WTC11 (cell line): Measurements from ENCODE around the gene EXOSC5. TPM values are rescaled to one million over a fixed set of nuclear protein-coding genes. Genes with fewer than 3 reads are reported as not detected.

Experiments
- ATAC-seq: fragments of 200-7000 bp; cut with Tn5 transposase; 2 replicates; pipeline ENCODE4 v1.10.0; 2021; ENCODE audit warnings: mild to moderate bottlenecking, moderate library complexity
- CTCF ChIA-PET: fragments of 300-600 bp; sonication (Branson Sonifier 250); formaldehyde crosslinking; loops from one replicate; lab custom pipeline; 2021; ENCODE audit warnings: antibody characterized with exemption; lab: Charles Lee
- POLR2A ChIA-PET: fragments of 350-600 bp; sonication (Branson Sonifier 250); formaldehyde crosslinking; loops from one replicate; lab custom pipeline; 2021; ENCODE audit warnings: antibody characterized with exemption; lab: Charles Lee
- DNase-seq: peaks from one replicate; pipeline ENCODE4 v3.0.0; 2021; ENCODE audit warnings: low spot score
- H3K27ac Mint-ChIP-seq: 2 replicates; pipeline ENCODE4 v1.8.0; 2021; ENCODE audit warnings: mixed read lengths
- H3K27me3 Mint-ChIP-seq: 2 replicates; pipeline ENCODE4 v1.8.0; 2021; ENCODE audit warnings: low read depth, mild to moderate bottlenecking, moderate library complexity, mixed read lengths
- H3K36me3 Mint-ChIP-seq: 2 replicates; pipeline ENCODE4 v1.8.0; 2021; ENCODE audit warnings: mixed read lengths
- H3K4me1 Mint-ChIP-seq: 2 replicates; pipeline ENCODE4 v1.8.0; 2022; ENCODE audit warnings: mixed read lengths
- H3K4me3 Mint-ChIP-seq: 2 replicates; pipeline ENCODE4 v1.8.0; 2021; ENCODE audit warnings: mild to moderate bottlenecking, moderate library complexity, mixed read lengths
- H3K9me3 Mint-ChIP-seq: 2 replicates; pipeline ENCODE4 v1.8.0; 2021; ENCODE audit warnings: mixed read lengths
- AFF4 ChIP-seq: sonication (generic); formaldehyde crosslinking; IDR thresholded peaks from 2 replicates; pipeline ENCODE4 v1.8.1; 2023; ENCODE audit warnings: mild to moderate bottlenecking, missing genetic modification reagents, borderline replicate concordance
- ATF2 ChIP-seq: sonication (generic); formaldehyde crosslinking; IDR thresholded peaks from 2 replicates; pipeline ENCODE4 v1.8.1; 2022; ENCODE audit warnings: low read depth, missing genetic modification reagents, borderline replicate concordance
- CREB1 ChIP-seq: sonication (generic); formaldehyde crosslinking; IDR thresholded peaks from 2 replicates; pipeline ENCODE4 v1.8.0; 2023; ENCODE audit warnings: mild to moderate bottlenecking, missing genetic modification reagents
- E2F1 ChIP-seq: sonication (generic); formaldehyde crosslinking; IDR thresholded peaks from 2 replicates; pipeline ENCODE4 v1.8.0; 2022; ENCODE audit warnings: mild to moderate bottlenecking, missing genetic modification reagents
- E2F5 ChIP-seq: sonication (generic); formaldehyde crosslinking; IDR thresholded peaks from 2 replicates; pipeline ENCODE4 v1.8.1; 2022; ENCODE audit warnings: mild to moderate bottlenecking, moderate library complexity, missing genetic modification reagents
- EMX1 ChIP-seq: fragments of 250-450 bp; sonication (Bioruptor Pico); IDR thresholded peaks from 2 replicates; pipeline ENCODE4 v1.8.0; 2021; ENCODE audit warnings: mild to moderate bottlenecking
- ESRRA ChIP-seq: sonication (generic); formaldehyde crosslinking; IDR thresholded peaks from 2 replicates; pipeline ENCODE4 v1.8.1; 2022; ENCODE audit warnings: mild to moderate bottlenecking, missing genetic modification reagents, borderline replicate concordance
- ETV6 ChIP-seq: sonication (generic); formaldehyde crosslinking; IDR thresholded peaks from 2 replicates; pipeline ENCODE4 v1.8.1; 2022; ENCODE audit warnings: mild to moderate bottlenecking, missing genetic modification reagents
- HMGA2 ChIP-seq: fragments of 250-450 bp; sonication (Bioruptor Pico); IDR thresholded peaks from 2 replicates; pipeline ENCODE4 v1.4.0; 2021; ENCODE audit warnings: mild to moderate bottlenecking, moderate library complexity
- MAX ChIP-seq: sonication (generic); formaldehyde crosslinking; IDR thresholded peaks from 2 replicates; pipeline ENCODE4 v1.8.0; 2022; ENCODE audit warnings: mild to moderate bottlenecking, missing genetic modification reagents
- NFE2L1 ChIP-seq: sonication (generic); formaldehyde crosslinking; IDR thresholded peaks from 2 replicates; pipeline ENCODE4 v1.8.1; 2023; ENCODE audit warnings: missing genetic modification reagents
- NR1H2 ChIP-seq: sonication (generic); formaldehyde crosslinking; IDR thresholded peaks from 2 replicates; pipeline ENCODE4 v1.9.0; 2021; ENCODE audit warnings: mild to moderate bottlenecking, moderate library complexity, missing genetic modification reagents
- NR2C2 ChIP-seq: sonication (generic); formaldehyde crosslinking; IDR thresholded peaks from 2 replicates; pipeline ENCODE4 v1.8.0; 2022; ENCODE audit warnings: mild to moderate bottlenecking, missing genetic modification reagents
- PRRX2 ChIP-seq: fragments of 250-450 bp; sonication (Bioruptor Pico); IDR thresholded peaks from 2 replicates; pipeline ENCODE4 v1.8.0; 2021; ENCODE audit warnings: mild to moderate bottlenecking
- SOX15 ChIP-seq: fragments of 250-450 bp; sonication (Bioruptor Pico); IDR thresholded peaks from 2 replicates; pipeline ENCODE4 v1.9.0; 2021; ENCODE audit warnings: mild to moderate bottlenecking
- SP1 ChIP-seq: sonication (generic); formaldehyde crosslinking; conservative IDR thresholded peaks from 2 replicates; pipeline ENCODE4 v1.8.1; 2022; ENCODE audit warnings: missing genetic modification reagents
- ZBTB21 ChIP-seq: sonication (generic); formaldehyde crosslinking; IDR thresholded peaks from 2 replicates; pipeline ENCODE4 v1.8.1; 2023; ENCODE audit warnings: mild to moderate bottlenecking, missing genetic modification reagents, borderline replicate concordance
- ZNF232 ChIP-seq: sonication (generic); formaldehyde crosslinking; IDR thresholded peaks from 2 replicates; pipeline ENCODE4 v1.8.0; 2022; ENCODE audit warnings: mild to moderate bottlenecking, missing genetic modification reagents
- ZNF263 ChIP-seq: sonication (generic); formaldehyde crosslinking; IDR thresholded peaks from 2 replicates; pipeline ENCODE4 v1.8.1; 2022; ENCODE audit warnings: low read depth, mild to moderate bottlenecking, moderate library complexity, missing genetic modification reagents
- ZNF396 ChIP-seq: fragments of 250-450 bp; sonication (Bioruptor Pico); IDR thresholded peaks from 2 replicates; pipeline ENCODE4 v1.8.0; 2021; ENCODE audit warnings: mild to moderate bottlenecking, moderate library complexity, borderline replicate concordance
- ZNF423 ChIP-seq: fragments of 250-450 bp; sonication (Bioruptor Pico); IDR thresholded peaks from 2 replicates; pipeline ENCODE4 v2.1.2; 2022; ENCODE audit warnings: mild to moderate bottlenecking, moderate library complexity
- total RNA-seq: library from RNA; stranded (reverse); gene quantifications from 3 replicates; pipeline ENCODE4 v1.2.3, GENCODE V29; 2021

The EXOSC5 gene
- total RNA-seq, 1 experiment from 2014 or later, result 56.4 TPM

GRCh38 chr19:41413947-41414346, 16.8 kb upstream of the EXOSC5 start:
- TF ChIP-seq ZNF423 (CRISPR knock-in tag) (no peak), NR1H2 (CRISPR knock-in tag) (no peak)
- Mint-ChIP-seq H3K4me1 (0 out of 2 replicates have a peak, but pooled peaks cover 3% of the 10 kb centered on the region), H3K36me3 (peaks cover under 1% of the 10 kb centered on the region), H3K27me3 (no peaks in the 10 kb centered on the region; the same call in 1 of the 2 replicates), H3K27ac (no peak overlapping the region), H3K4me3 (no peak overlapping the region), H3K9me3 (no peaks in the 10 kb centered on the region)
- ChIA-PET CTCF (no interaction called here), POLR2A (no interaction called here)
- DNase-seq (no peak), ATAC-seq (no peak)

GRCh38 chr19:41412953-41413352, 15.8 kb upstream of the EXOSC5 start:
- no peak overlapping the region for H3K4me3 Mint-ChIP-seq
- no peak for ATAC-seq
- no peaks in the 10 kb centered on the region for H3K9me3 Mint-ChIP-seq
- H3K36me3 Mint-ChIP-seq, result no peaks in the 10 kb centered on the region; the same call in 1 of the 2 replicates
- TF ChIP-seq ATF2 (CRISPR knock-in tag) (no peak), HMGA2 (no peak), E2F5 (CRISPR knock-in tag) (no peak), CREB1 (CRISPR knock-in tag) (no peak), ZBTB21 (CRISPR knock-in tag) (no peak), SP1 (CRISPR knock-in tag) (no peak), E2F1 (CRISPR knock-in tag) (no peak), SOX15 (CRISPR knock-in tag) (no peak)
- POLR2A ChIA-PET, result no interaction called here
- no peaks in the 10 kb centered on the region; the same call in 1 of the 2 replicates for H3K27me3 Mint-ChIP-seq
- 0 out of 2 replicates have a peak, but pooled peaks cover 3% of the 10 kb centered on the region for H3K4me1 Mint-ChIP-seq
- no peak for DNase-seq
- no peak overlapping the region for H3K27ac Mint-ChIP-seq
- CTCF ChIA-PET, result no interaction called here

GRCh38 chr19:41411968-41412265, 14.8 kb upstream of the EXOSC5 start:
- ChIA-PET POLR2A (no interaction called here), CTCF (no interaction called here)
- DNase-seq (no peak), ATAC-seq (no peak)
- Mint-ChIP-seq H3K4me3 (no peak overlapping the region), H3K36me3 (no peaks in the 10 kb centered on the region; the same call in 1 of the 2 replicates), H3K9me3 (no peaks in the 10 kb centered on the region), H3K4me1 (peaks cover 12% of the 10 kb centered on the region), H3K27me3 (no peaks in the 10 kb centered on the region; the same call in 1 of the 2 replicates), H3K27ac (peak overlapping the region; percentile 29; the same call in 1 of the 2 replicates)
- TF ChIP-seq PRRX2 (CRISPR knock-in tag) (no peak), MAX (CRISPR knock-in tag) (no peak), ZNF396 (CRISPR knock-in tag) (no peak), ZNF232 (CRISPR knock-in tag) (no peak), EMX1 (CRISPR knock-in tag) (no peak), AFF4 (no peak), NFE2L1 (CRISPR knock-in tag) (no peak), ZNF423 (CRISPR knock-in tag) (no peak), ESRRA (CRISPR knock-in tag) (no peak), ZBTB21 (CRISPR knock-in tag) (no peak), HMGA2 (no peak), ETV6 (CRISPR knock-in tag) (no peak), ZNF263 (no peak), NR2C2 (no peak)
